Activated naive CD4-positive, alpha-beta T cell treated with anti-CD3 and anti-CD28 coated beads, Interleukin-2, amount 50 U/mL, for 72 hours (primary cell): ENCODE data around the gene SLC43A1. TPM values are rescaled to one million over a fixed set of nuclear protein-coding genes. Genes with fewer than 3 reads are reported as not detected.

Experiments used
- ATAC-seq, 2 donors: fragments of 150-1000 bp; cut with Tn5 transposase; 2 replicates each; pipeline ENCODE4 v1.10.0; 2021; ENCODE audit warnings: mild to moderate bottlenecking in 2 of 2, moderate library complexity in 2 of 2
- DNase-seq, 2 donors: peaks; one replicate each; pipeline ENCODE4 v3.0.0; 2021 to 2022; ENCODE audit warnings: low spot score in 2 of 2
- H3K27ac Mint-ChIP-seq, 2 donors: one replicate each; pipeline ENCODE4 v1.8.0; 2022; ENCODE audit warnings: mild to moderate bottlenecking in 2 of 2, mixed read lengths in 2 of 2
- H3K36me3 Mint-ChIP-seq, 2 donors: one replicate each; pipeline ENCODE4 v1.8.0; 2022; ENCODE audit warnings: mixed read lengths in 2 of 2
- H3K9me3 Mint-ChIP-seq, 2 donors: one replicate each; pipeline ENCODE4 v1.8.0; 2022; ENCODE audit warnings: mixed read lengths in 2 of 2
- total RNA-seq, 2 donors: library from RNA; stranded (reverse); gene quantifications; one replicate each; pipeline ENCODE4 v1.2.3, GENCODE V29; 2022

The SLC43A1 gene
- total RNA-seq, 2 donors from 2014 or later: 11.4 to 26.0 TPM

- ATAC-seq (no peak), DNase-seq (no peak)
- Mint-ChIP-seq H3K9me3 (no peaks in the 10 kb centered on the region), H3K36me3 (no peaks in the 10 kb centered on the region), H3K27ac (no peak overlapping the region)
These were observed 75.7 kb downstream of the SLC43A1 start for GRCh38 chr11:57439786-57440185.

- ATAC-seq: no peak
- DNase-seq: no peak
- no peaks in the 10 kb centered on the region for H3K36me3 Mint-ChIP-seq
These were observed 76.9 kb downstream of the SLC43A1 start for GRCh38 chr11:57438345-57439285.

GRCh38 chr11:57436031-57436430, 79.5 kb downstream of the SLC43A1 start:
- no peaks in the 10 kb centered on the region for H3K9me3 Mint-ChIP-seq
- ATAC-seq (no peak), DNase-seq (no peak)
- H3K36me3 Mint-ChIP-seq: no peaks in the 10 kb centered on the region
- no peak overlapping the region for H3K27ac Mint-ChIP-seq

More at GRCh38 chr11:57438345-57439285, 76.9 kb downstream of the SLC43A1 start:
- Mint-ChIP-seq H3K9me3 (no peaks in the 10 kb centered on the region), H3K27ac (no peak overlapping the region)

GRCh38 chr11:57434640-57435546, 80.6 kb downstream of the SLC43A1 start:
- ATAC-seq (no peak), DNase-seq (no peak)
- no peaks in the 10 kb centered on the region for H3K9me3 Mint-ChIP-seq
- H3K27ac Mint-ChIP-seq: no peak overlapping the region
- H3K36me3 Mint-ChIP-seq: no peaks in the 10 kb centered on the region

Other genes with a start within 250 kb of the SLC43A1 start
- 10 to 100 TPM in 1 of 2 donors, 1 to 10 TPM in 1; 5.6 to 17.7 TPM for gene TNKS1BP1, start 190.8 kb downstream of the SLC43A1 start, total RNA-seq
- gene SSRP1, start 179.8 kb downstream of the SLC43A1 start, total RNA-seq: 100 to 1,000 TPM in 1 of 2 donors, 10 to 100 TPM in 1; 59.9 to 250 TPM
- not detected for gene P2RX3, start 177.3 kb downstream of the SLC43A1 start, total RNA-seq
- gene PRG3, start 134.6 kb downstream of the SLC43A1 start, total RNA-seq: not detected
- gene PRG2, start 125.1 kb downstream of the SLC43A1 start, total RNA-seq: 1 to 10 TPM in 1 of 2 donors, under 1 TPM in 1; 0.97 to 2.4 TPM
- 100 to 1,000 TPM in 1 of 2 donors, 10 to 100 TPM in 1; 68.9 to 247 TPM for gene SLC43A3, start 88.6 kb downstream of the SLC43A1 start, total RNA-seq
- 1 to 10 TPM in 1 of 2 donors, not detected in 1; 1.4 TPM for gene RTN4RL2, start 55.2 kb downstream of the SLC43A1 start, total RNA-seq
- gene TIMM10, start 15.1 kb upstream of the SLC43A1 start, total RNA-seq: 10 to 100 TPM; 86.8 to 90.1 TPM
- gene SMTNL1, start 21.9 kb upstream of the SLC43A1 start, total RNA-seq: not detected
- 100 to 1,000 TPM; 122 to 188 TPM for gene UBE2L6, start 52.0 kb upstream of the SLC43A1 start, total RNA-seq
- 1 to 10 TPM in 1 of 2 donors, not detected in 1; 1.6 TPM for gene SERPING1, start 82.0 kb upstream of the SLC43A1 start, total RNA-seq
- 1 to 10 TPM in 1 of 2 donors, not detected in 1; 1.4 TPM for gene YPEL4, start 134.2 kb upstream of the SLC43A1 start, total RNA-seq
- 10 to 100 TPM; 15.5 to 23.5 TPM for gene CLP1, start 142.1 kb upstream of the SLC43A1 start, total RNA-seq
- gene ZDHHC5, start 152.4 kb upstream of the SLC43A1 start, total RNA-seq: 10 to 100 TPM; 49.5 to 59.6 TPM
- 10 to 100 TPM; 10.6 to 11.2 TPM for gene MED19, start 196.5 kb upstream of the SLC43A1 start, total RNA-seq
- 10 to 100 TPM; 51.1 to 52.7 TPM for gene TMX2, start 196.9 kb upstream of the SLC43A1 start, total RNA-seq
- 100 to 1,000 TPM; 156 to 237 TPM for gene SELENOH, start 225.8 kb upstream of the SLC43A1 start, total RNA-seq
- not detected for gene BTBD18, start 236.1 kb upstream of the SLC43A1 start, total RNA-seq
- gene CTNND1, start 246.1 kb upstream of the SLC43A1 start, total RNA-seq: 10 to 100 TPM; 10.4 to 19.7 TPM